ENCODE data around the gene CMTM4. TPM values are rescaled to one million over a fixed set of nuclear protein-coding genes. Genes with fewer than 3 reads are reported as not detected.

Gene CMTM4
- total RNA-seq, 1 donor from 2014 or later, result 32.5 TPM

- Mint-ChIP-seq H3K36me3 (ENCODE audit: low read depth) (no peaks in the 10 kb centered on the region), H3K4me3 (ENCODE audit: unreplicated experiment) (no peak overlapping the region), H3K27ac (ENCODE audit: unreplicated experiment) (no peak overlapping the region), H3K4me1 (ENCODE audit: low read depth) (peaks cover 17% of the 10 kb centered on the region), H3K27me3 (ENCODE audit: low read depth) (no peaks in the 10 kb centered on the region), H3K9me3 (ENCODE audit: low read depth) (no peaks in the 10 kb centered on the region)
- no peak for TF ChIP-seq CTCF (IDR thresholded peaks at IDR 0.05)
- DNase-seq (ENCODE audit: low spot score), result no peak
Measured at GRCh38 chr16:66651965-66652364, 44.6 kb downstream of the CMTM4 start.

GRCh38 chr16:66651474-66651765, 45.1 kb downstream of the CMTM4 start:
- peak overlapping the region; percentile 15 for H3K27ac Mint-ChIP-seq (ENCODE audit: unreplicated experiment)

GRCh38 chr16:66650707-66651473, 45.7 kb downstream of the CMTM4 start:
- Mint-ChIP-seq H3K4me3 (ENCODE audit: unreplicated experiment) (peak overlapping the region; percentile 58), H3K9me3 (ENCODE audit: low read depth) (no peaks in the 10 kb centered on the region), H3K27me3 (ENCODE audit: low read depth) (no peaks in the 10 kb centered on the region), H3K27ac (ENCODE audit: unreplicated experiment) (peak overlapping the region; percentile 15), H3K4me1 (ENCODE audit: low read depth) (peaks cover 11% of the 10 kb centered on the region), H3K36me3 (ENCODE audit: low read depth) (no peaks in the 10 kb centered on the region)
- no peak for DNase-seq (ENCODE audit: low spot score)
- TF ChIP-seq CTCF (IDR thresholded peaks at IDR 0.05), result peak; percentile 90

More at GRCh38 chr16:66651474-66651765, 45.1 kb downstream of the CMTM4 start:
- no peak for DNase-seq (ENCODE audit: low spot score)
- Mint-ChIP-seq H3K36me3 (ENCODE audit: low read depth) (no peaks in the 10 kb centered on the region), H3K4me3 (ENCODE audit: unreplicated experiment) (peak overlapping the region; percentile 58), H3K9me3 (ENCODE audit: low read depth) (no peaks in the 10 kb centered on the region), H3K27me3 (ENCODE audit: low read depth) (no peaks in the 10 kb centered on the region), H3K4me1 (ENCODE audit: low read depth) (peaks cover 13% of the 10 kb centered on the region)
- TF ChIP-seq CTCF (IDR thresholded peaks at IDR 0.05), result no peak

- no peak overlapping the region for H3K27ac Mint-ChIP-seq (ENCODE audit: unreplicated experiment)
- H3K4me3 Mint-ChIP-seq (ENCODE audit: unreplicated experiment), result no peak overlapping the region
- no peaks in the 10 kb centered on the region for H3K27me3 Mint-ChIP-seq (ENCODE audit: low read depth)
- no peak for DNase-seq (ENCODE audit: low spot score)
- no peaks in the 10 kb centered on the region for H3K9me3 Mint-ChIP-seq (ENCODE audit: low read depth)
- H3K4me1 Mint-ChIP-seq (ENCODE audit: low read depth), result peaks cover 11% of the 10 kb centered on the region
- TF ChIP-seq CTCF (IDR thresholded peaks at IDR 0.05), result no peak
- no peaks in the 10 kb centered on the region for H3K36me3 Mint-ChIP-seq (ENCODE audit: low read depth)
Measured at GRCh38 chr16:66649636-66650205, 46.8 kb downstream of the CMTM4 start.

- H3K4me1 Mint-ChIP-seq (ENCODE audit: low read depth), result peaks cover 11% of the 10 kb centered on the region
- no peak for DNase-seq (ENCODE audit: low spot score)
- no peaks in the 10 kb centered on the region for H3K27me3 Mint-ChIP-seq (ENCODE audit: low read depth)
- H3K27ac Mint-ChIP-seq (ENCODE audit: unreplicated experiment), result no peak overlapping the region
- no peaks in the 10 kb centered on the region for H3K9me3 Mint-ChIP-seq (ENCODE audit: low read depth)
- no peaks in the 10 kb centered on the region for H3K36me3 Mint-ChIP-seq (ENCODE audit: low read depth)
- TF ChIP-seq CTCF (IDR thresholded peaks at IDR 0.05), result no peak
- H3K4me3 Mint-ChIP-seq (ENCODE audit: unreplicated experiment), result no peak overlapping the region
Measured at GRCh38 chr16:66649167-66649566, 47.4 kb downstream of the CMTM4 start.

Measured in chondrocyte (in vitro differentiated cells).